Activated B cell treated with CpG ODN at 0.5 μM for 24 hours (primary cell): ENCODE data around the gene MLIP. TPM values are rescaled to one million over a fixed set of nuclear protein-coding genes. Genes with fewer than 3 reads are reported as not detected.

Experiments
- ATAC-seq: fragments of 200-7000 bp; cut with Tn5 transposase; one replicate; pipeline ENCODE4 v1.10.0; 2021; ENCODE audit warnings: low read depth, mild to moderate bottlenecking, moderate library complexity
- CTCF ChIA-PET: fragments of 350-600 bp; sonication (Branson Sonifier 250); formaldehyde crosslinking; loops from one replicate; lab custom pipeline; 2021; ENCODE audit warnings: antibody characterized with exemption; lab: Charles Lee
- POLR2A ChIA-PET: fragments of 350-600 bp; sonication (Branson Sonifier 250); formaldehyde crosslinking; loops from one replicate; lab custom pipeline; 2021; ENCODE audit warnings: antibody characterized with exemption; lab: Charles Lee
- DNase-seq: peaks from one replicate; pipeline ENCODE4 v3.0.0; 2022
- H3K27ac Mint-ChIP-seq: one replicate; pipeline ENCODE4 v1.8.0; 2020; ENCODE audit warnings: mixed read lengths
- H3K27me3 Mint-ChIP-seq: one replicate; pipeline ENCODE4 v1.8.0; 2021; ENCODE audit warnings: mixed read lengths
- H3K36me3 Mint-ChIP-seq: one replicate; pipeline ENCODE4 v1.8.0; 2021; ENCODE audit warnings: low read depth, mixed read lengths
- H3K4me1 Mint-ChIP-seq: one replicate; pipeline ENCODE4 v1.8.0; 2021; ENCODE audit warnings: mixed read lengths
- H3K4me3 Mint-ChIP-seq: one replicate; pipeline ENCODE4 v1.8.0; 2020; ENCODE audit warnings: mild to moderate bottlenecking, mixed read lengths
- H3K9me3 Mint-ChIP-seq: one replicate; pipeline ENCODE4 v1.8.0; 2020; ENCODE audit warnings: mixed read lengths
- CTCF ChIP-seq: fragments of 200-600 bp; IDR thresholded peaks from one replicate; pipeline ENCODE4 v1.8.0; 2022; ENCODE audit warnings: antibody characterized with exemption, mild to moderate bottlenecking
- intact Hi-C: fragments of 100-400 bp; cut with micrococcal nuclease; formaldehyde crosslinking; loops from one replicate; pipeline ENCODE4 v1.15.1; 2024
- total RNA-seq: library from RNA; stranded (reverse); gene quantifications from 2 replicates; pipeline ENCODE4 v1.2.3, GENCODE V29; 2022

MLIP gene
- total RNA-seq, 1 donor from 2014 or later = not detected

GRCh38 chr6:54252496-54252895 lies 141.3 kb downstream of the MLIP start:
- ATAC-seq (no peak), DNase-seq (no peak)
- no peaks in the 10 kb centered on the region for H3K4me1 Mint-ChIP-seq
- no peak overlapping the region for H3K4me3 Mint-ChIP-seq
- ChIA-PET CTCF (no interaction called here), POLR2A (no interaction called here)
- H3K27me3 Mint-ChIP-seq = no peaks in the 10 kb centered on the region
- no peak overlapping the region for H3K27ac Mint-ChIP-seq
- no peaks in the 10 kb centered on the region for H3K36me3 Mint-ChIP-seq
- intact Hi-C loops = no loop called here
- H3K9me3 Mint-ChIP-seq = no peaks in the 10 kb centered on the region
- no peak for TF ChIP-seq CTCF

- H3K4me3 Mint-ChIP-seq = no peak overlapping the region
- no peaks in the 10 kb centered on the region for H3K27me3 Mint-ChIP-seq
- TF ChIP-seq CTCF = no peak
- ChIA-PET POLR2A (no interaction called here), CTCF (no interaction called here)
- no peaks in the 10 kb centered on the region for H3K9me3 Mint-ChIP-seq
- no peak overlapping the region for H3K27ac Mint-ChIP-seq
- intact Hi-C loops = no loop called here
- no peaks in the 10 kb centered on the region for H3K36me3 Mint-ChIP-seq
- H3K4me1 Mint-ChIP-seq = no peaks in the 10 kb centered on the region
- no peak for ATAC-seq
- DNase-seq = no peak
Measured at GRCh38 chr6:54252916-54253315, 141.7 kb downstream of the MLIP start.

DNA sequence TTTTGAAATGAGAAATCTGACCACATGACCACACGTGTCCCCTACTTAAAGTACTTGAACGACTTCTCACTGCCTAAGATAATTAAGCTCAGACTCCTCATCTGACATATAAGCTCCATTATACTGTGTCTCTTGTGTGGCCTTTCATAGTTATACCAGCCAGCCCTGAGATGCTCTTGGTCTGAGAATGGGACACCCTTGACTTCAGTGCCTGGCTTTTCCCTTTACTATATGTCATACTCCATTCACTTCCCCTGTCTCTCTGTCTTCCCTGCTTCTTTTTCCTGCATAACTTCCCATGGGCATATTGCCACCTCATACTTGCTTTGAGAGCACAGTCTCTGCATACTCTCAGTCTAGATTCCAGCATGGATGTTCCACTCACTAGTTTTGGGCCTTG lies 143.6 kb downstream of the MLIP start:
- ChIA-PET POLR2A (no interaction called here), CTCF (no interaction called here)
- no peak for TF ChIP-seq CTCF
- H3K9me3 Mint-ChIP-seq = no peaks in the 10 kb centered on the region
- no peak for ATAC-seq
- H3K36me3 Mint-ChIP-seq = no peaks in the 10 kb centered on the region
- DNase-seq = no peak
- H3K27ac Mint-ChIP-seq = no peak overlapping the region
- H3K4me1 Mint-ChIP-seq = no peaks in the 10 kb centered on the region
- H3K4me3 Mint-ChIP-seq = no peak overlapping the region
- intact Hi-C loops = no loop called here
- H3K27me3 Mint-ChIP-seq = no peaks in the 10 kb centered on the region

DNA sequence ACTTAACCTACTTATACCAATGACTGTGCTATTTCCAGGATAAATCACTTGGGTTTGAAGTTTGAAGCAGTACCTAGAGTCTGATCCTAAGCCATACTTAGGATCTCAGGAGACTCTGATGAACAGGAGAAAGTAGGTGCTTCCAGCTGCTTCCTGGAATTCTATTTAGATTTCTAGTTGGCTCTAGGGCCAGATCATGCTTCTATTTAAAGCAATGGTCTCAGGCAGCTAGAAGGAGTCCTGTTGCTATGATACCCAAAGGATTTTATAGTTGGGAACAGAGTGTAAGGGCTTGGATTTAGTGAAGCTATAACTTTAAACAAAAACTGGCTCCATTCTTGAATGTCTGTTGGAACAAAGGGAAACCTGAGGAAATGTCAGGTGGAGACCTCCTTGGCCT lies 144.6 kb downstream of the MLIP start:
- H3K27ac Mint-ChIP-seq = no peak overlapping the region
- CTCF ChIA-PET = no interaction called here
- H3K27me3 Mint-ChIP-seq = no peaks in the 10 kb centered on the region
- DNase-seq (no peak), ATAC-seq (no peak)
- TF ChIP-seq CTCF = no peak
- H3K9me3 Mint-ChIP-seq = no peaks in the 10 kb centered on the region
- intact Hi-C loops = no loop called here
- H3K36me3 Mint-ChIP-seq = no peaks in the 10 kb centered on the region
- H3K4me1 Mint-ChIP-seq = no peaks in the 10 kb centered on the region
- no peak overlapping the region for H3K4me3 Mint-ChIP-seq
- POLR2A ChIA-PET = no interaction called here

- no peaks in the 10 kb centered on the region for H3K4me1 Mint-ChIP-seq
- H3K4me3 Mint-ChIP-seq = no peak overlapping the region
- H3K9me3 Mint-ChIP-seq = no peaks in the 10 kb centered on the region
- TF ChIP-seq CTCF = no peak
- peaks cover 2% of the 10 kb centered on the region for H3K27me3 Mint-ChIP-seq
- H3K27ac Mint-ChIP-seq = no peak overlapping the region
- DNase-seq (no peak), ATAC-seq (no peak)
- CTCF ChIA-PET = no interaction called here
- no peaks in the 10 kb centered on the region for H3K36me3 Mint-ChIP-seq
- intact Hi-C loops = no loop called here
- POLR2A ChIA-PET = no interaction called here
Measured at GRCh38 chr6:54260025-54260424, 148.8 kb downstream of the MLIP start.
